MV-4-11 (cell line): Measurements from ENCODE around the gene TESK1.
"Not testable (repeated sequence)": the region's sequence is repeated elsewhere in the genome, so short reads cannot be mapped to it uniquely, and the experiment has no call there.

Experiments used
- DNase-seq: peaks from one replicate; lab custom pipeline; 2025; lab: John Stamatoyannopoulos, UW

TESK1 gene

GRCh38 chr9:35579659-35580227 lies 25.3 kb upstream of the TESK1 start:
- DNase-seq = not testable (repeated sequence)

DNA sequence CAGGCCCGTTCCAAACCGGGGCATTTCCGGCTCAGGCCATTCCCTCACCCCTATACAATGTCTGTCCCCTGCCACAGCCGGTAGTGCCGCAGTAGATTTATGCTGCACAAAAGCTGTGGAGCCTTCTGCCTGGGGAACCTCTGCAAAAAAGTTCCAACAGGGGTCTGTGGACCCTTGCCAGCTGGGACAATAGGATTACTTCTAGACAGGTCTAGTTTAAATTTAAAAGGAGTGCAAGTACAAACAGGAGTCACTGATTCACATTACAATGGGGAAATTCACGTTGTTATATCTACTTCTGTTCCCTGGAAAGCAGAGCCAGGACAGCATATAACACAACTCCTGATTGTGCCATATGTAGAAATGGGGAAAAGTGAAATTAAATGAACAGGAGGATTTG lies 21.5 kb upstream of the TESK1 start:
- not testable (repeated sequence) for DNase-seq

DNA sequence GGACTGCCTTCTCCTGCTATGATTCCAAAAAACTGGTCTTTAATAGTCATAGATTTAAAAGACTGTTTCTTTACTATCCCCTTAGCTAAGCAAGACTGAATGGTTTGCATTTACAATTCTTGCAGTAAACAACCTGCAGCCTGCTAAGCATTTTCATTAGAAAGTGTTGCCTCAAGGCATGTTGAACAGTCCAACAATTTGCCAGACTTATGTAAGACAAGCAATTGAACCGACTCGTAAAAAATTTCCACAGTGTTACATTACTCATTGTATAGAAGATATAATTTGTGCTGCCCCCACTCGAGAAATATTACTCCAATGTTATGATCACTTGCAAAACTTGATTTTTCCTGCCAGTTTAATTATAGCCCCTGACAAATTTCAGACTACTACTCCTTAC lies 20.4 kb upstream of the TESK1 start:
- not testable (repeated sequence) for DNase-seq

DNA sequence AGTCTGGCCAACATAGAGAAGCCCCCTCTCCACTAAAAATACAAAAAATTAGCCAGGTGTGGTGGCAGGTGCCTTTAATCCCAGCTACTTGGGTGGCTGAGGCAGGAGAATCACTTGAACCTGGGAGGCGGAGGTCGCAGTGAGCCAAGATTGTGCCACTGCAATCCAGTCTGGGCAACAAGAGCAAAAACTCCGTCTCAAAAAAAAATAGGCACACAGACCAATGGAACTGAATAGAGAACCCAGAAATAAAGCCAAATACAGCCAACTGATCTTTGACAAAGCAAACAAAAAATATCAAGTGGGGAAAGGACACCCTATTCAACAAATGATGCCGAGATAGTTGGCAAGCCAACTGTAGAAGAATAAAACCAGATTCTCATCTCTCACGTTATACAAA lies 16.6 kb upstream of the TESK1 start:
- DNase-seq = not testable (repeated sequence)

GRCh38 chr9:35593581-35593980 lies 11.5 kb upstream of the TESK1 start:
- no peak for DNase-seq

DNA sequence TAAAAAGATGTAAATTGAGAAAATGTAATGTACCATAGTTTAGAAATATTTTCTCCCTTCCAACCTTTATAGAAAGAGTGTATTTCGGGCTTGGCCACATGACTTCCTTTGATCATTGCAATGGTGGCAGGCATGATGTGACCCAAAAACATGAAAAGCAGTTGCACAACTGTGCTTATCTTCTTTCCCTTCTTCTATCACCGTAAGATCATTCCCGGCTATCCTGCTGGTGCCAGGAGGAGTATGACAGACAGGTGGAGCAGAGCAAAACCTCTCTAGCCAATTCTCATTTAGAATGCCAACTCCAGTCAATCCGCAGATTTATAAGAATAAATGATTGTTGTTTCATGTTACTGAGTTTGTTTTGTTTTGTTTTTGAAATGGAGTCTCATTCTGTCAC lies 10.6 kb upstream of the TESK1 start:
- DNase-seq = no peak

- DNase-seq = not testable (repeated sequence)
Observed at GRCh38 chr9:35596907-35597306, 8.2 kb upstream of the TESK1 start.

GRCh38 chr9:35598866-35599590 lies 6.0 kb upstream of the TESK1 start:
- DNase-seq = no peak

GRCh38 chr9:35599763-35600604 lies 5.1 kb upstream of the TESK1 start:
- DNase-seq = peak; percentile 54

- peak; percentile 67 for DNase-seq
Observed at GRCh38 chr9:35603506-35603985, 1.5 kb upstream of the TESK1 start.

DNA sequence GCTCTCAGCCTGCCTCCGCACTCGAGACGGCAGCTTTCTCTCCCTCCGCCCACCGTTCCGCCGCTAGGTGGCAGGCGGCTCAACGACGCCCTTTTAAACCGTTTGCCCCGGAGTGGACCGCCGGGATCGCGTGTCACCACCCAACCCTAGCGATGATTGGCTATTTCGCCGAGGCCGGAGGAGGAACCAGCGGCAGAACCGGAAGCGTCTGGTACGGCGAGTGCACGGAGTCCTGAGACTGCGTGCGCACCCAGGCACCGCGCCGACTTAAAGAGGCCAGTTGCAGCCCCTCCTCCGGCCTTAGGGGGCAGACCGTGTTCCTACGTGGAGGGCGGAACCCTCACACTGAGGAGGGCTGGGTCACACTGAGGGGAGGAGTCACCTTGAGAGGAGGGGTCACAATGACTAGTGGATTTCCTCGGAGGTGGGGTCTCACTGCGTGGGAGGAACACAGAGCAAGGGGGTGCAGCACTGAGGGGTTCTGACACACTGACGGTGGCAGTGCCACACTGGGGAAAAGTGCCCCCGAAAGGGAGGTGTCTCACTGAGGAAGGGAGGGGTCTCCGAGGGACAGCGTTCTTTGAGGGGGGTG lies 980 bp upstream of the TESK1 start:
- DNase-seq = peak; percentile 99

GRCh38 chr9:35605351-35606137 lies 482 bp downstream of the TESK1 start:
- DNase-seq = no peak

- no peak for DNase-seq
Observed at GRCh38 chr9:35606138-35606504, 1.1 kb downstream of the TESK1 start.

GRCh38 chr9:35606726-35607125 lies 1.7 kb downstream of the TESK1 start:
- DNase-seq = no peak

- no peak for DNase-seq
Observed at GRCh38 chr9:35608221-35608620, 3.2 kb downstream of the TESK1 start.

DNA sequence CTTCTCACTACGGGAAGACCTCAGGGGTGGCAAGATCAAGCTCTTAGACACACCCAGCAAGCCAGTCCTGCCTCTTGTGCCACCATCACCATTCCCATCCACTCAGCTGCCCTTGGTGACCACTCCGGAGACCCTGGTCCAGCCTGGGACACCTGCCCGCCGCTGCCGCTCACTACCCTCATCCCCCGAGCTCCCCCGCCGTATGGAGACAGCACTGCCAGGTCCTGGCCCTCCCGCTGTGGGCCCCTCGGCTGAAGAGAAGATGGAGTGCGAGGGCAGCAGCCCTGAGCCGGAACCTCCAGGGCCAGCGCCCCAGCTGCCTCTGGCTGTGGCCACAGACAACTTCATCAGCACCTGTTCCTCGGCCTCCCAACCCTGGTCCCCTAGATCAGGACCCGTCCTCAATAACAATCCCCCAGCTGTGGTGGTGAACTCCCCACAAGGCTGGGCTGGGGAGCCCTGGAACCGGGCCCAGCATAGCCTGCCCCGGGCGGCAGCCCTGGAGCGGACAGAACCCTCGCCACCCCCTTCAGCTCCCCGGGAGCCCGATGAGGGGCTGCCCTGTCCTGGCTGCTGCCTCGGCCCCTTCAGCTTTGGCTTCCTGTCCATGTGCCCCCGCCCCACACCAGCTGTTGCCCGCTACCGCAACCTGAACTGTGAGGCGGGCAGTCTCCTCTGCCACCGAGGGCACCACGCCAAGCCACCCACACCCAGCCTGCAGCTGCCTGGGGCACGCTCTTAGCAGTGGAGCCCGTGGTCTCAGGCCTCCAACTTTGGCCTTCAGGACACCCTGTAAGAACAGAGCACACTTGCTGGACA lies 4.1 kb downstream of the TESK1 start:
- DNase-seq = no peak

- no peak for DNase-seq
Observed at GRCh38 chr9:35609820-35610163, 4.7 kb downstream of the TESK1 start.

GRCh38 chr9:35611230-35611797 lies 6.3 kb downstream of the TESK1 start:
- DNase-seq = peak; percentile 21

DNA sequence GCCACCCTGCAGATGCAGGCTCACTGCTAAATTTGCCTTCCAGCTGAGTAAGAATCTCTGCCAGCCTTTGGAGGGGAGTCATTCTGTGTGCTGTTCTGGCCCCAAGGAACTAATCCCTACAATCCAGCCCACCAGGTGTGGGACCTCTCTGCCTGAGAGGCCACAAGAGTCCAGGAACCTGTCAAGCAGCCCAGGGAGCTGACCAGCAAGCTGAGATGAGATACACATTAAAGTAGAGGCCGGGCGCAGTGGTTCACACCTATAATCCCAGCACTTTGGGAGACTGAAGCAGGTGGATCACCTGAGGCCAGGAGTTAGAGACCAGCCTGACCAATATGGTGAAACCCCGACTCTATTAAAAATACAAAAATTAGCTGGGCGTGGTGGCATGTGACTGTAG lies 7.0 kb downstream of the TESK1 start:
- not testable (repeated sequence) for DNase-seq

DNA sequence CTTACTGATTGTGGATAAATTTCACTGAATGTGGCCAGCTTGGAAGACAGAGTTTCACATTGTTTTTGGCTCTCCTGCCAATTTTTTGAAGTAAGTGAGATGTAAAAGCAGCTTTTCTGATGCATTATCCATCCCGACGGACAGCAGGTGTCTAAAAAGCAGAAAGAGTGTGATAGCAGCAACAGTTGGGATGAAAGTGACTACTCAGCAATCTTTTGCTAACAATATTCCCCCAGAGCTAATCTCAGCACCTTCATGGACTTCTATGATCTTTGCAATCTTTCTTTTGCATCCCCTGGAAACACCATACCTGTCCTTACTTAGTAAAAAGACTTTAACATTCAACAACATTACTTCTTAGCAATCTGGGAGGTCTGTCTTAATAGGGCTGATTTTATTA lies 7.8 kb downstream of the TESK1 start:
- no peak for DNase-seq
